Measurements from ENCODE around the gene MBOAT1.

Gene MBOAT1

DNA sequence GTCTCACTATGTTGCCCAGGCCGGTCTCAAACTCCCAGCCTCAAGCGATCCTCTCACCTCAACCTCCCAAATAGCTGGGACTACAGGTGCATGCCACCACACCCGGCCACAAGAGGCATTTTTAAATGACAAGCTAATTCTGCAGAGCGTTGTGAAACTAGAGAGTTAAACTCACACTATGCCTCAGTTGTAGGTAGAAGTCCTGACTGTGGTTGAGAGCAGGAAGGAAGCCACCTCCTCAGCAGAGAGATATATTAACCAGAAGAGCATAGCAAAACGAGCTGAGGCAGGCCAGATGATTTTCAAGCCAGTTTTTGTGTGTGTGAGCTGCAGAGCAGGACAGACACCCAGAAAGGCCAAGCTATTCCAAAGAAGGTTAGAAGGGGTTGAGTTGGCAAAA lies 150.3 kb downstream of the MBOAT1 start:
- no peak overlapping the region for H3K4me3 ChIP-seq (ENCODE audit: low read depth in 1 of 2, low read length in 2 of 2)
- H3K36me3 ChIP-seq (ENCODE audit: control insufficient read depth in 1 of 2, insufficient read depth in 2 of 2, low read length in 2 of 2): no peaks in the 10 kb centered on the region
- H3K9me3 ChIP-seq (ENCODE audit: control insufficient read depth in 1 of 2, low read length in 2 of 2): no peaks in the 10 kb centered on the region

DNA sequence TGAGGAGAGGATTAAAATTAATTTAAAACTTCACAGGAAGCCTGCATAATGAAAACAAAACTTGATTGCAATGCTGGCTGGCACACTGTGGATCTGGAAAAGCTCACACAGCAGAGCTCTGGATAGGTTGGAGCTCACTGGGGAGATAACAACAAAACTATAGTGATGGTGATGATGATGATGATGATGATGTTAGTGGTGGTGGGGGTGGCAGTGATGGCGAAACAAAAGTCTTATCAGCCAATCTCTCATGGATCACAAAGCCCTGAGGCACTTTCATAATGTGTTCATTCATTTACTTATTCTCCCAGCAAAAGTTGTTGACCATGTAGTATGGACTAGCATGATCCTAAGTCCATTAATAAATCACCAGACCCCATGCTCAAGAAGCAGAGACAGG lies 152.0 kb downstream of the MBOAT1 start:
- Histone ChIP-seq H3K9ac (ENCODE audit: low read depth in 1 of 2, low read length in 2 of 2) (no peak overlapping the region), H3K27me3 (ENCODE audit: control insufficient read depth in 1 of 2, insufficient read depth in 2 of 2, low read length in 2 of 2) (no peaks in the 10 kb centered on the region), H3K4me3 (ENCODE audit: low read depth in 1 of 2, low read length in 2 of 2) (no peak overlapping the region), H3K36me3 (ENCODE audit: control insufficient read depth in 1 of 2, insufficient read depth in 2 of 2, low read length in 2 of 2) (no peaks in the 10 kb centered on the region), H3K27ac (ENCODE audit: low read depth, low read length) (no peak overlapping the region), H3K9me3 (ENCODE audit: control insufficient read depth in 1 of 2, low read length in 2 of 2) (no peaks in the 10 kb centered on the region), H3K4me1 (ENCODE audit: control insufficient read depth in 1 of 2, insufficient read depth in 2 of 2, low read length in 2 of 2) (no peaks in the 10 kb centered on the region)

More for the DNA sequence above, 150.3 kb downstream of the MBOAT1 start:
- Histone ChIP-seq H3K4me1 (ENCODE audit: control insufficient read depth in 1 of 2, insufficient read depth in 2 of 2, low read length in 2 of 2) (no peaks in the 10 kb centered on the region), H3K27me3 (ENCODE audit: control insufficient read depth in 1 of 2, insufficient read depth in 2 of 2, low read length in 2 of 2) (no peaks in the 10 kb centered on the region), H3K9ac (ENCODE audit: low read depth in 1 of 2, low read length in 2 of 2) (no peak overlapping the region), H3K27ac (ENCODE audit: low read depth, low read length) (no peak overlapping the region)

DNA sequence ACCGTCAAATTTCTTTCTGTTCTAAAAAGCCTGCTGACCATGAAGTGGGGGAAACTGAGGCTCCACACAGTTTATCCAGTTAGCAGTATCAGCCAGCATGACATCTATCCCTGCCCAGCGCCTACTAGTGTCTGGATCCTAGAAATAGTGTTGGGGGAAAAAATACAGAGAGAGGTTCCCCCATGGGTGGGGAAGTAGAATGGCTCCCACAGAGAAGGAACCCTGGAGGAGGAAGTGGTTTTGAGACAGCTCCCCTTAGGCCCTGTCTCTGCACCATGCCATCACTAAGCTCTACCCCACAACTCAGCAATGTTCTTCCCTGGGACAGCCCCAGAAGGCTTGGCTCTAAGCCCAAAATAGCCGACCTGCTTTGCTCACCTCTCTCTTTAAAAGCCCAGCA lies 153.4 kb downstream of the MBOAT1 start:
- Histone ChIP-seq H3K9ac (ENCODE audit: low read depth in 1 of 2, low read length in 2 of 2) (no peak overlapping the region), H3K9me3 (ENCODE audit: control insufficient read depth in 1 of 2, low read length in 2 of 2) (no peaks in the 10 kb centered on the region), H3K27ac (ENCODE audit: low read depth, low read length) (no peak overlapping the region), H3K4me3 (ENCODE audit: low read depth in 1 of 2, low read length in 2 of 2) (no peak overlapping the region), H3K4me1 (ENCODE audit: control insufficient read depth in 1 of 2, insufficient read depth in 2 of 2, low read length in 2 of 2) (no peaks in the 10 kb centered on the region), H3K27me3 (ENCODE audit: control insufficient read depth in 1 of 2, insufficient read depth in 2 of 2, low read length in 2 of 2) (no peaks in the 10 kb centered on the region), H3K36me3 (ENCODE audit: control insufficient read depth in 1 of 2, insufficient read depth in 2 of 2, low read length in 2 of 2) (no peaks in the 10 kb centered on the region)

DNA sequence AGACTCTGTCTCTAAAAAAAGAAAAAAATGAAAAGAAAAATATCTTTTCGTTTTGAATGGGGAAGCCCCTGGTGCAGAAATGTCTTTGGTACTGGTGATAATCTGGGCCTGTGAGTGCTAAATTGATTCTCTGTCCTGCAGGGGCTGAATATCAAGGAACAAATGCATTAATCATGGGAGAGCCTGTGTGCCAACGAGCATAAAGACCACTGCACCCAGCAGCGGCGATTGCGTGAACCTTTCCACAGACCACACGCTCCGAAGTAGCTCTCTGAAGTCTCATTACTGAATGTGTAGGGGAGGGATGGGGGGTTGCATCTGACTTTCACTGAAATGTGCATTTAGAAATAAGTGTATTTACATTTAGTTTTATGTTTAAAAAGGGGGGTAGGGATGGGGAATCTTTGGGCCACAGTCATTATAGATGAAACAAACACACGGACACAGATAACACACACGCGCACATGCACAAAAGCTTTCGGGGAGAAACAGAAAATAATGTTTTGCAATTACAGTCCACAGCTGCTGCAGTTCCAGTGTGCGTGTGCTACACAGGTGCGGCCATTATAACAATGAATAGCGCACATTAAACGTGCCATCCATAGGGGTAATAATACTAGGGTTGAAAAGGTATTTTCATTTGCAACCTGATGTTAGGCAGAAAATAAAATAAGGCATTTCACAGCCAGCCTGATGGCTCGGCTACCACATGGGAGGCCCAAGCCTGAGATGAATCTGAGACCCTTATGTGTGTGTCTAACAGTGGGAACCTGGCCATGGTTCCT lies 154.0 kb downstream of the MBOAT1 start:
- Histone ChIP-seq H3K4me3 (ENCODE audit: low read depth in 1 of 2, low read length in 2 of 2) (no peak overlapping the region), H3K9me3 (ENCODE audit: control insufficient read depth in 1 of 2, low read length in 2 of 2) (no peaks in the 10 kb centered on the region), H3K27me3 (ENCODE audit: control insufficient read depth in 1 of 2, insufficient read depth in 2 of 2, low read length in 2 of 2) (no peaks in the 10 kb centered on the region), H3K27ac (ENCODE audit: low read depth, low read length) (no peak overlapping the region), H3K9ac (ENCODE audit: low read depth in 1 of 2, low read length in 2 of 2) (no peak overlapping the region), H3K36me3 (ENCODE audit: control insufficient read depth in 1 of 2, insufficient read depth in 2 of 2, low read length in 2 of 2) (no peaks in the 10 kb centered on the region), H3K4me1 (ENCODE audit: control insufficient read depth in 1 of 2, insufficient read depth in 2 of 2, low read length in 2 of 2) (no peaks in the 10 kb centered on the region)

DNA sequence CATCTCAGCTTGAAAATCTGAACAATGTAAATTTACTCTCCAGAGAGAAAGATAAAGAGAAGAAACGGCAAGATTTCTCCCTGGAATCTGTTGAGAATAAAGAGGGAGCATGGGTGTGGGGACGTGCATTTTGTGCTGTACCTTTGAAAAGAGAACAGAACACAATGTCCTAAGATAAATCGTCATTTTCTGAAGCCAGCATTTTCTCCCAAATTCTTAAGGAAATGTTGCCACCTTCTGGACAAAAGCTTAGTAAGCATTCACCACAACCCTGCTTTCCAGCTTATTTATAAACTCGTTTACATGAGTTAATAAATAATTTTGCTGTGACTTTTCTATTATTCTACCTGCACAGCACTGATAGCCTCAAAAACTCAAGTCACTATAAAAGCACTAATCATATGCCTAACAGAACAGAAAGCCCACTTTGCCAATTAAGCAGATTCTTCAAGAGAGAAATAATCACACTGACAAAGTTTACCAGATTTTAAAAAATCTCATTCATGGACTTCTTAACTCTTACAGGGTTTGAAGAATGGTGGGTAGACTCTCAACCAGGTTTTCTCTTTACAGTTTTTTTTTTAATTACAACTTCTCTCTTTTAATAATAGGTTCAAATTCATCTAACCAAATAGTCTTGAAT lies 155.8 kb downstream of the MBOAT1 start:
- Histone ChIP-seq H3K4me1 (ENCODE audit: control insufficient read depth in 1 of 2, insufficient read depth in 2 of 2, low read length in 2 of 2) (no peaks in the 10 kb centered on the region), H3K36me3 (ENCODE audit: control insufficient read depth in 1 of 2, insufficient read depth in 2 of 2, low read length in 2 of 2) (no peaks in the 10 kb centered on the region), H3K9ac (ENCODE audit: low read depth in 1 of 2, low read length in 2 of 2) (no peak overlapping the region), H3K4me3 (ENCODE audit: low read depth in 1 of 2, low read length in 2 of 2) (no peak overlapping the region), H3K27me3 (ENCODE audit: control insufficient read depth in 1 of 2, insufficient read depth in 2 of 2, low read length in 2 of 2) (no peaks in the 10 kb centered on the region), H3K9me3 (ENCODE audit: control insufficient read depth in 1 of 2, low read length in 2 of 2) (no peaks in the 10 kb centered on the region), H3K27ac (ENCODE audit: low read depth, low read length) (no peak overlapping the region)

DNA sequence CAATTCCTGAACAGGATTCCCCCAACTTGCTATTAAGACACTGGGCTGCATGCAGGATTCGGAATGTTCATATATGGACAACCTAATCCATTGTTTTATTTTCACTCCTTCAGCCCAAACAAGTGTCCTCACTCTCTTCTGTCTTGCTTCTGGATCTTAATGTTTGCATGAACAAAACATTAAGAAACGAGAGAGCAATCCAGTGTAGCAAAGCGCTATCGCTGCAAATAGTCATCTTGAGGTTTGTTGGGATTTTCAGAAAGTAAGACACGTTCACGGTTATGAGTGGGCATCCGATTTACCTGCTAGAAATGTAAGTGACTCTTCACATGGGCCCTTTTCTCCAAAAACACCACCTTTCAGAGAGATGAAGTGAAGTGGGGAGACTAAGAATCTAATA lies 156.4 kb downstream of the MBOAT1 start:
- Histone ChIP-seq H3K27ac (ENCODE audit: low read depth, low read length) (no peak overlapping the region), H3K4me3 (ENCODE audit: low read depth in 1 of 2, low read length in 2 of 2) (no peak overlapping the region), H3K9me3 (ENCODE audit: control insufficient read depth in 1 of 2, low read length in 2 of 2) (no peaks in the 10 kb centered on the region), H3K27me3 (ENCODE audit: control insufficient read depth in 1 of 2, insufficient read depth in 2 of 2, low read length in 2 of 2) (no peaks in the 10 kb centered on the region), H3K36me3 (ENCODE audit: control insufficient read depth in 1 of 2, insufficient read depth in 2 of 2, low read length in 2 of 2) (no peaks in the 10 kb centered on the region), H3K9ac (ENCODE audit: low read depth in 1 of 2, low read length in 2 of 2) (no peak overlapping the region), H3K4me1 (ENCODE audit: control insufficient read depth in 1 of 2, insufficient read depth in 2 of 2, low read length in 2 of 2) (no peaks in the 10 kb centered on the region)

Data from duodenal mucosa (tissue), 2 donors.